Dermis microvascular lymphatic vessel endothelial cell (primary cell): ENCODE results near the gene PTH2. TPM values are rescaled to one million over a fixed set of nuclear protein-coding genes. Genes with fewer than 3 reads are reported as not detected.

Experiments used
- DNase-seq, 2 donors: peaks; one replicate each; pipeline versions ENCODE4 v3.0.0 to v3.0.0-alpha.2; 2010; ENCODE audit warnings: low read depth in 2 of 2
- total RNA-seq: library from RNA; depleted of rRNA; stranded (reverse); fragments of >200 nt; gene quantifications from 2 replicates; pipeline ENCODE4 v1.2.1, GENCODE V29; 2014

The PTH2 gene
- total RNA-seq, 1 donor from 2014 or later, result not detected

- DNase-seq, result no peak
Observed at GRCh38 chr19:49432141-49433073, 9.2 kb upstream of the PTH2 start.

GRCh38 chr19:49431330-49431749 is 8.1 kb upstream of the PTH2 start:
- DNase-seq, result no peak

GRCh38 chr19:49430678-49431329 is 7.6 kb upstream of the PTH2 start:
- peak in 1 of 2 donors; percentile 12 for DNase-seq

- no peak for DNase-seq
Observed at GRCh38 chr19:49430172-49430677, 7.0 kb upstream of the PTH2 start.

- DNase-seq, result no peak
Observed at GRCh38 chr19:49428547-49429451, 5.6 kb upstream of the PTH2 start.

GRCh38 chr19:49427855-49428546 is 4.8 kb upstream of the PTH2 start:
- no peak for DNase-seq

GRCh38 chr19:49427339-49427738 is 4.1 kb upstream of the PTH2 start:
- DNase-seq, result no peak

GRCh38 chr19:49425922-49426592 is 2.8 kb upstream of the PTH2 start:
- no peak for DNase-seq

GRCh38 chr19:49425178-49425577 is 1.9 kb upstream of the PTH2 start, which contains the start of gene GFY:
GFY (plus strand) TSS chr19:49425388; CDS start chr19:49426431, 1,043 bp downstream.
- no peak for DNase-seq

GRCh38 chr19:49423985-49424303 is 703 bp upstream of the PTH2 start:
- no peak for DNase-seq

- DNase-seq, result peak in 1 of 2 donors; percentile 63
Observed at GRCh38 chr19:49422407-49423070, 702 bp downstream of the PTH2 start.

GRCh38 chr19:49421878-49422202 is 1.4 kb downstream of the PTH2 start:
- DNase-seq, result no peak

- peak in 1 of 2 donors; percentile 49 for DNase-seq
Observed at GRCh38 chr19:49421039-49421877, 2.0 kb downstream of the PTH2 start.

- DNase-seq, result no peak
Observed at GRCh38 chr19:49420227-49420626, 3.0 kb downstream of the PTH2 start.

GRCh38 chr19:49419173-49419572 is 4.1 kb downstream of the PTH2 start:
- DNase-seq, result no peak

GRCh38 chr19:49418511-49418910 is 4.7 kb downstream of the PTH2 start:
- no peak for DNase-seq

GRCh38 chr19:49417088-49417487 is 6.2 kb downstream of the PTH2 start:
- no peak for DNase-seq

GRCh38 chr19:49415810-49416200 is 7.4 kb downstream of the PTH2 start:
- DNase-seq, result no peak
